Activated T-cell treated with anti-CD3 and anti-CD28 coated beads for 1 hour (primary cell): ENCODE data around the gene SLC35A5.

Experiments
- DNase-seq: peaks from one replicate; pipeline ENCODE4 v3.0.0-alpha.2; 2020; ENCODE audit warnings: low read depth

Gene SLC35A5

GRCh38 chr3:112572701-112573100, 10.9 kb downstream of the SLC35A5 start:
- no peak for DNase-seq

- no peak for DNase-seq
These were observed 17.4 kb downstream of the SLC35A5 start for GRCh38 chr3:112579232-112579631.

- no peak for DNase-seq
These were observed 17.9 kb downstream of the SLC35A5 start for GRCh38 chr3:112579697-112580096.

- DNase-seq, result no peak
These were observed 20.5 kb downstream of the SLC35A5 start for GRCh38 chr3:112582244-112582874.

- no peak for DNase-seq
These were observed 21.3 kb downstream of the SLC35A5 start for GRCh38 chr3:112583105-112583504.

GRCh38 chr3:112585782-112586181, 23.9 kb downstream of the SLC35A5 start:
- no peak for DNase-seq

GRCh38 chr3:112587336-112587735, 25.5 kb downstream of the SLC35A5 start:
- DNase-seq, result no peak

- no peak for DNase-seq
These were observed 31.4 kb downstream of the SLC35A5 start for GRCh38 chr3:112593258-112593657.

GRCh38 chr3:112594856-112595255, 33.0 kb downstream of the SLC35A5 start:
- no peak for DNase-seq

GRCh38 chr3:112597945-112598344, 36.1 kb downstream of the SLC35A5 start:
- no peak for DNase-seq

- no peak for DNase-seq
These were observed 36.9 kb downstream of the SLC35A5 start for GRCh38 chr3:112598731-112599130.

GRCh38 chr3:112602217-112602838, 40.5 kb downstream of the SLC35A5 start:
- DNase-seq, result no peak

GRCh38 chr3:112604536-112604935, 42.7 kb downstream of the SLC35A5 start:
- DNase-seq, result no peak

- no peak for DNase-seq
These were observed 43.4 kb downstream of the SLC35A5 start for GRCh38 chr3:112605285-112605684.

GRCh38 chr3:112606098-112606497, 44.3 kb downstream of the SLC35A5 start:
- DNase-seq, result no peak

- DNase-seq, result no peak
These were observed 46.0 kb downstream of the SLC35A5 start for GRCh38 chr3:112607863-112608262.

- DNase-seq, result no peak
These were observed 48.3 kb downstream of the SLC35A5 start for GRCh38 chr3:112610121-112610520.

GRCh38 chr3:112611752-112612515, 50.1 kb downstream of the SLC35A5 start:
- no peak for DNase-seq

GRCh38 chr3:112615989-112616731, 54.3 kb downstream of the SLC35A5 start:
- no peak for DNase-seq

- no peak for DNase-seq
These were observed 55.4 kb downstream of the SLC35A5 start for GRCh38 chr3:112617285-112617684.

- DNase-seq, result no peak
These were observed 57.5 kb downstream of the SLC35A5 start for GRCh38 chr3:112619295-112619694.

GRCh38 chr3:112623213-112623612, 61.4 kb downstream of the SLC35A5 start:
- no peak for DNase-seq

- DNase-seq, result no peak
These were observed 61.9 kb downstream of the SLC35A5 start for GRCh38 chr3:112623717-112624116.
